NCI-H146 treated with DMSO at 0.1 percent for 48 hours (cell line): ENCODE measurements around the gene TPMT.

Experiments
- DNase-seq: peaks from one replicate; lab custom pipeline; 2025; ENCODE audit not compliant: unreplicated experiment; lab: John Stamatoyannopoulos, UW

Gene TPMT

GRCh38 chr6:18118330-18118729 is 36.5 kb downstream of the TPMT start:
- DNase-seq = no peak

GRCh38 chr6:18117136-18117535 is 37.7 kb downstream of the TPMT start:
- no peak for DNase-seq

- DNase-seq = no peak
Measured at GRCh38 chr6:18115356-18115755, 39.5 kb downstream of the TPMT start.

- no peak for DNase-seq
Measured at GRCh38 chr6:18110162-18110561, 44.7 kb downstream of the TPMT start.

- DNase-seq = no peak
Measured at GRCh38 chr6:18107061-18107460, 47.8 kb downstream of the TPMT start.

- no peak for DNase-seq
Measured at GRCh38 chr6:18102783-18103509, 51.9 kb downstream of the TPMT start.

- no peak for DNase-seq
Measured at GRCh38 chr6:18101873-18102272, 53.0 kb downstream of the TPMT start.

- no peak for DNase-seq
Measured at GRCh38 chr6:18101271-18101670, 53.6 kb downstream of the TPMT start.

GRCh38 chr6:18100296-18100695 is 54.6 kb downstream of the TPMT start:
- no peak for DNase-seq

GRCh38 chr6:18099511-18099910 is 55.4 kb downstream of the TPMT start:
- no peak for DNase-seq

GRCh38 chr6:18096423-18096822 is 58.5 kb downstream of the TPMT start:
- no peak for DNase-seq

- DNase-seq = no peak
Measured at GRCh38 chr6:18091382-18091781, 63.5 kb downstream of the TPMT start.

GRCh38 chr6:18090349-18090786 is 64.5 kb downstream of the TPMT start:
- DNase-seq = no peak

- DNase-seq = no peak
Measured at GRCh38 chr6:18088419-18089296, 66.2 kb downstream of the TPMT start.

- no peak for DNase-seq
Measured at GRCh38 chr6:18087396-18088165, 67.3 kb downstream of the TPMT start.

- no peak for DNase-seq
Measured at GRCh38 chr6:18081025-18081668, 73.7 kb downstream of the TPMT start.

- no peak for DNase-seq
Measured at GRCh38 chr6:18080544-18080943, 74.3 kb downstream of the TPMT start.

GRCh38 chr6:18078866-18079265 is 76.0 kb downstream of the TPMT start:
- DNase-seq = no peak
